ENCODE measurements around the gene PLIN5. TPM values are rescaled to one million over a fixed set of nuclear protein-coding genes. Genes with fewer than 3 reads are reported as not detected.

The PLIN5 gene
- total RNA-seq, 1 experiment from 2014 or later, result 8.1 TPM

- H2AFZ ChIP-seq (ENCODE audit: low read depth, low read length, poor library complexity, severe bottlenecking), result no peak overlapping the region
- no peaks in the 10 kb centered on the region for H3K9me3 ChIP-seq (ENCODE audit: control insufficient read depth in 1 of 2, insufficient read depth in 1 of 2, low read depth in 1 of 2, low read length in 2 of 2)
- H4K20me1 ChIP-seq (ENCODE audit: insufficient read depth), result no peaks in the 10 kb centered on the region
- DNase-seq (ENCODE audit: low read depth, low spot score) (no peak), ATAC-seq (no peak)
- ChIA-PET CTCF (interaction anchor here (2.8 kb wide), 1 partner anchor 15 kb away, joined by 12 read pairs; no protein-coding TSS in a partner anchor), RAD21 (ENCODE audit: low non-redundant PET in 1 of 2, low total read pairs in 2 of 2, uncharacterized antibody in 2 of 2, unreplicated experiment in 2 of 2) (no interaction called here), POLR2A (no interaction called here)
- no peaks in the 10 kb centered on the region; a peak in 1 of 4 replicates for H3K36me3 ChIP-seq (ENCODE audit: control insufficient read depth in 1 of 2, insufficient read depth in 2 of 2, low read length in 2 of 2)
- no peaks in the 10 kb centered on the region for H3K79me2 ChIP-seq (ENCODE audit: insufficient read depth, low read length)
- TF ChIP-seq EZH2phosphoT487 (IDR thresholded peaks at IDR 0.05; ENCODE audit: borderline replicate concordance) (no peak), SRF (IDR thresholded peaks at IDR 0.05; ENCODE audit: low read depth) (no peak), CBX3 (IDR thresholded peaks at IDR 0.05; ENCODE audit: low read depth) (no peak), ELF1 (IDR thresholded peaks at IDR 0.05; ENCODE audit: borderline replicate concordance, low read depth) (no peak), SIN3A (IDR thresholded peaks at IDR 0.05; ENCODE audit: low read depth) (no peak), EGR1 (IDR thresholded peaks at IDR 0.05; ENCODE audit: low read depth) (no peak), JUND (IDR thresholded peaks at IDR 0.05) (no peak), CEBPB (IDR thresholded peaks at IDR 0.05; ENCODE audit: low read depth) (no peak), REST (IDR thresholded peaks at IDR 0.05; ENCODE audit: low read depth) (no peak), POLR2A (IDR thresholded peaks at IDR 0.05; ENCODE audit: borderline replicate concordance, extremely low read depth, insufficient read depth, insufficient read length) (no peak), YY1 (IDR thresholded peaks at IDR 0.05; ENCODE audit: extremely low read depth, insufficient replicate concordance, low read depth, low read length) (no peak), ZBTB33 (IDR thresholded peaks at IDR 0.05; ENCODE audit: extremely low read depth, insufficient replicate concordance, low read length) (no peak), TCF7L2 (IDR thresholded peaks at IDR 0.05; ENCODE audit: borderline replicate concordance, extremely low read depth, insufficient read depth, insufficient read length) (no peak)
- no peak overlapping the region for H3K4me2 ChIP-seq (ENCODE audit: low read length)
- H3K27me3 ChIP-seq (ENCODE audit: insufficient read depth, low read length), result no peaks in the 10 kb centered on the region
- no peaks in the 10 kb centered on the region for H3K9me2 ChIP-seq (ENCODE audit: insufficient read depth)
- H3K4me3 ChIP-seq (replicated peaks in 1 of 2; ENCODE audit: low read depth in 1 of 2, low read length in 2 of 2), result no peak overlapping the region
- intact Hi-C loops (cut with micrococcal nuclease), result no loop called here
- no peak overlapping the region for H3K9ac ChIP-seq (ENCODE audit: low read length)
- H3K27ac ChIP-seq (ENCODE audit: low read depth, low read length), result no peak overlapping the region
- H3K4me1 ChIP-seq (ENCODE audit: control insufficient read depth in 1 of 2, insufficient read depth in 2 of 2, low read length in 2 of 2), result peaks cover 0 to 11% of the 10 kb centered on the region in 2 experiments; a peak in 2 of 4 replicates
- BruUV-seq (replicated peaks), result no TSS peak
Measured at GRCh38 chr19:4507804-4508203, 27.2 kb downstream of the PLIN5 start.

All from HCT116 (cell line).